SIG-M5 treated with dmso at 0.1 percent for 504 hours (cell line): ENCODE data around the gene PHLDB1.
"Not testable (repeated sequence)": the region's sequence is repeated elsewhere in the genome, so short reads cannot be mapped to it uniquely, and the experiment has no call there.

ENCODE experiments used
- DNase-seq: peaks from one replicate; lab custom pipeline; 2025; ENCODE audit not compliant: unreplicated experiment; lab: John Stamatoyannopoulos, UW

The PHLDB1 gene

GRCh38 chr11:118607401-118608359 is at the start of gene PHLDB1:
Gene PHLDB1, plus strand, starts transcription at chr11:118607615. Its CDS starts 6,222 bp downstream, at chr11:118613837.
- peak; percentile 50 for DNase-seq

GRCh38 chr11:118560806-118561205 is 46.6 kb upstream of the PHLDB1 start:
- DNase-seq: no peak

GRCh38 chr11:118565051-118565450 is 42.4 kb upstream of the PHLDB1 start:
- no peak for DNase-seq

- no peak for DNase-seq
Observed at GRCh38 chr11:118569670-118570069, 37.7 kb upstream of the PHLDB1 start.

- no peak for DNase-seq
Observed at GRCh38 chr11:118570787-118571186, 36.6 kb upstream of the PHLDB1 start.

GRCh38 chr11:118571701-118572060 is 35.7 kb upstream of the PHLDB1 start:
- DNase-seq: not testable (repeated sequence)

- DNase-seq: peak; percentile 58
Observed at GRCh38 chr11:118572061-118572980, 35.1 kb upstream of the PHLDB1 start, which contains the start of gene ARCN1. Gene ARCN1, plus strand, starts transcription at chr11:118572409. Its CDS starts 139 bp downstream, at chr11:118572548.

- DNase-seq: peak; percentile 22
Observed at GRCh38 chr11:118572981-118573550, 34.3 kb upstream of the PHLDB1 start.

GRCh38 chr11:118574636-118575035 is 32.8 kb upstream of the PHLDB1 start:
- no peak for DNase-seq

GRCh38 chr11:118577995-118578394 is 29.4 kb upstream of the PHLDB1 start:
- DNase-seq: not testable (repeated sequence)

GRCh38 chr11:118581057-118581456 is 26.4 kb upstream of the PHLDB1 start:
- DNase-seq: no peak

- no peak for DNase-seq
Observed at GRCh38 chr11:118587952-118588351, 19.5 kb upstream of the PHLDB1 start.

- DNase-seq: no peak
Observed at GRCh38 chr11:118592616-118593367, 14.6 kb upstream of the PHLDB1 start.

GRCh38 chr11:118594984-118595383 is 12.4 kb upstream of the PHLDB1 start:
- peak; percentile 14 for DNase-seq

GRCh38 chr11:118596224-118597146 is 10.9 kb upstream of the PHLDB1 start:
- DNase-seq: peak; percentile 58

- DNase-seq: no peak
Observed at GRCh38 chr11:118597556-118597955, 9.9 kb upstream of the PHLDB1 start.

GRCh38 chr11:118602331-118602730 is 5.1 kb upstream of the PHLDB1 start:
- no peak for DNase-seq

- DNase-seq: not testable (repeated sequence)
Observed at GRCh38 chr11:118603709-118604108, 3.7 kb upstream of the PHLDB1 start.

- no peak for DNase-seq
Observed at GRCh38 chr11:118604566-118604965, 2.8 kb upstream of the PHLDB1 start.
